SK-N-MC (cell line): ENCODE measurements around the gene ZFP64.

Experiments used
- EZH2 ChIP-seq: fragments of 200-600 bp; sonication (generic); IDR thresholded peaks from one replicate; pipeline ENCODE4 v1.6.1; 2017; ENCODE audit warnings: antibody characterized with exemption
- POLR2AphosphoS5 ChIP-seq: IDR thresholded peaks from 2 replicates; pipeline ENCODE4 v1.6.1; 2012; ENCODE audit warnings: mild to moderate bottlenecking, low read depth, low read length, borderline replicate concordance

DNA sequence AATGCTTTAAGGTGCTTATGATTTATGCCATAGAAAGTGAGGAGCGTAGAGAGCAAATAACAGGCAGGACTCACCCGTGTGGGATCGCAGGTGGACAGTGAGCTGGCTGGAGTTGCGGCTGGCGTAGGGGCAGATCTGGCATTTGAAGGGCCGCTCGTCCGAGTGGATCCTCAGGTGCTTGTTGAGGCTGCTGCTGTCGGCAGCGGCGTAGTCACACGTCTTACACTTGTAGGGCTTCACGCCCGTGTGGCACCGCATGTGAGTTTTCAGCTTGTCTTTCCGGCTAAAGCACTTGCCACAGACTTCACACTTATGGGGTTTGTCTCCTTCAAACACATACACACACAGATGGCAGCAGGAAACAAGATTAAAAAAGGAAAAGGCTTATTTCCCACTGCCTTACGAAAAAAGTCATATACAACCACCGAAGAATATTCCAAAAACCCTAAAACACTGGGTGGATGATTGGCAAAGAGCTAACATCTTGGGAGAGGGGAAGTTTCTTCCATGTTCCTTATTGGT, 31.5 kb downstream of the ZFP64 start:
- TF ChIP-seq POLR2AphosphoS5 (no peak), EZH2 (no peak)
